Measurements from ENCODE around the gene EFHC1.

DNA sequence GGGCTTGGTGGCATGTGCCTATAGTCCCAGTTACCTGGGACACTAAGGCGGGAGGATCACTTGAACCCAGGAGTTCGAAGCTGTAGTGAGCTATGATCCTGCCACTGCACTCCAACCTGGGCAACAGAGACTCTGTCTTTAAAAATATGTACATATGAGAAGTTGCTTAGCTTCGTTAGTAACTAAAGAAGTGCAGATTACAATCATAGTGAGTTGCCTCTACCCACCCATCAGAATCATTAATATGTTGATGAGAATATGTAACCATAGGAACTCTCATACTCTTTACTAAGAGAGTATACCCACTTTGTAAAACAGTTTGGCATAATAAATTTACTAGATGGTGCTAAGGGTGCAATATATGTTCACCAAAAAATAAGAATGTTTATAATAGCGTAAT, 54.0 kb downstream of the EFHC1 start:
- TF ChIP-seq, protein P1, sequence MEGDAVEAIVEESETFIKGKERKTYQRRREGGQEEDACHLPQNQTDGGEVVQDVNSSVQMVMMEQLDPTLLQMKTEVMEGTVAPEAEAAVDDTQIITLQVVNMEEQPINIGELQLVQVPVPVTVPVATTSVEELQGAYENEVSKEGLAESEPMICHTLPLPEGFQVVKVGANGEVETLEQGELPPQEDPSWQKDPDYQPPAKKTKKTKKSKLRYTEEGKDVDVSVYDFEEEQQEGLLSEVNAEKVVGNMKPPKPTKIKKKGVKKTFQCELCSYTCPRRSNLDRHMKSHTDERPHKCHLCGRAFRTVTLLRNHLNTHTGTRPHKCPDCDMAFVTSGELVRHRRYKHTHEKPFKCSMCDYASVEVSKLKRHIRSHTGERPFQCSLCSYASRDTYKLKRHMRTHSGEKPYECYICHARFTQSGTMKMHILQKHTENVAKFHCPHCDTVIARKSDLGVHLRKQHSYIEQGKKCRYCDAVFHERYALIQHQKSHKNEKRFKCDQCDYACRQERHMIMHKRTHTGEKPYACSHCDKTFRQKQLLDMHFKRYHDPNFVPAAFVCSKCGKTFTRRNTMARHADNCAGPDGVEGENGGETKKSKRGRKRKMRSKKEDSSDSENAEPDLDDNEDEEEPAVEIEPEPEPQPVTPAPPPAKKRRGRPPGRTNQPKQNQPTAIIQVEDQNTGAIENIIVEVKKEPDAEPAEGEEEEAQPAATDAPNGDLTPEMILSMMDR (IDR thresholded peaks at IDR 0.05; ENCODE audit: poor library complexity, severe bottlenecking) = no peak
- TF ChIP-seq EZH2 (IDR thresholded peaks at IDR 0.05; ENCODE audit: borderline replicate concordance, insufficient read depth, low read length, poor library complexity, severe bottlenecking) (no peak), RAD21 (conservative IDR thresholded peaks at IDR 0.05) (no peak), POLR2AphosphoS5 (IDR thresholded peaks at IDR 0.05) (no peak), SMC3 (conservative IDR thresholded peaks at IDR 0.05; ENCODE audit: poor library complexity) (no peak), TAF1 (IDR thresholded peaks at IDR 0.05; ENCODE audit: low read depth) (no peak), REST (IDR thresholded peaks at IDR 0.05; ENCODE audit: borderline replicate concordance) (no peak), MXI1 (conservative IDR thresholded peaks at IDR 0.05; ENCODE audit: poor library complexity, severe bottlenecking) (no peak), EP300 (conservative IDR thresholded peaks at IDR 0.05; ENCODE audit: poor library complexity, severe bottlenecking) (no peak)

All from neural cell (in vitro differentiated cells).